Panc1 (cell line): ENCODE results near the gene AOC1. TPM values are rescaled to one million over a fixed set of nuclear protein-coding genes. Genes with fewer than 3 reads are reported as not detected.

Experiments used
- ATAC-seq: fragments of 200-7000 bp; cut with Tn5 transposase; 2 replicates; pipeline ENCODE4 v1.9.1; 2020; ENCODE audit warnings: mild to moderate bottlenecking, moderate library complexity
- BruUV-seq: library from RNA; stranded (reverse); fragments of 400-500 nt; replicated peaks from 2 replicates; lab custom pipeline; 2021; lab: Mats Ljungman, UMichigan
- CTCF ChIA-PET: fragments of 300-600 bp; sonication (Branson Sonifier 250); formaldehyde crosslinking; loops from one replicate; lab custom pipeline; 2022; ENCODE audit warnings: antibody characterized with exemption; lab: Charles Lee
- POLR2A ChIA-PET: fragments of 300-600 bp; sonication (Branson Sonifier 250); formaldehyde crosslinking; loops from one replicate; lab custom pipeline; 2022; ENCODE audit warnings: antibody characterized with exemption; lab: Charles Lee
- DNase-seq: peaks from one replicate; pipeline ENCODE4 v3.0.0-alpha.2; 2010; ENCODE audit warnings: low read depth, low spot score
- H3K27ac ChIP-seq: 2 replicates; pipeline ENCODE4 v1.5.1; 2011; ENCODE audit warnings: mild to moderate bottlenecking, low read length, inconsistent platforms
- H3K27me3 ChIP-seq: fragments of 200-500 bp; sonication (Bioruptor generic); 2 replicates; pipeline ENCODE4 v1.6.0; 2014; ENCODE audit warnings: low read length, inconsistent platforms; ENCODE audit not compliant: control insufficient read depth, insufficient read depth
- H3K36me3 ChIP-seq: fragments of 200-500 bp; sonication (Bioruptor generic); 2 replicates; pipeline ENCODE4 v1.5.1; 2014; ENCODE audit warnings: inconsistent platforms, mild to moderate bottlenecking, low read length, moderate library complexity; ENCODE audit not compliant: control insufficient read depth, insufficient read depth
- H3K4me1 ChIP-seq: 2 replicates; pipeline ENCODE4 v1.5.1; 2011; ENCODE audit warnings: inconsistent platforms, mild to moderate bottlenecking, low read length, moderate library complexity; ENCODE audit not compliant: control insufficient read depth, insufficient read depth
- H3K4me3 ChIP-seq, 2 experiments: 2 replicates each; pipeline ENCODE4 v1.5.1; 2011 to 2012; ENCODE audit warnings: low read depth in 2 of 2, low read length in 2 of 2, mild to moderate bottlenecking in 2 of 2, inconsistent platforms in 1 of 2, moderate library complexity in 1 of 2
- H3K9me3 ChIP-seq: fragments of 200-500 bp; sonication (Bioruptor generic); 2 replicates; pipeline ENCODE4 v1.5.1; 2014; ENCODE audit warnings: low read depth, mild to moderate bottlenecking, inconsistent platforms, low read length, moderate library complexity; ENCODE audit not compliant: control insufficient read depth, insufficient read depth
- CTCF ChIP-seq: fragments of 450-650 bp; IDR thresholded peaks from 2 replicates; pipeline ENCODE4 v1.5.1; 2017; ENCODE audit warnings: mild to moderate bottlenecking
- POLR2AphosphoS5 ChIP-seq: IDR thresholded peaks from 2 replicates; pipeline ENCODE4 v1.6.1; 2012; ENCODE audit warnings: mild to moderate bottlenecking, low read depth, low read length, moderate library complexity
- REST ChIP-seq, 2 experiments: IDR thresholded peaks; 2 replicates each; pipeline ENCODE4 v1.6.1; 2011 to 2012; ENCODE audit warnings: low read depth in 2 of 2, control low read depth in 1 of 2, low read length in 1 of 2, mild to moderate bottlenecking in 1 of 2, moderate library complexity in 1 of 2; ENCODE audit not compliant: insufficient read depth in 1 of 2
- SIN3A ChIP-seq: IDR thresholded peaks from 2 replicates; pipeline ENCODE4 v1.6.1; 2012; ENCODE audit warnings: low read depth, mild to moderate bottlenecking, low read length, moderate library complexity, borderline replicate concordance; ENCODE audit not compliant: insufficient read depth
- TCF7L2 ChIP-seq: IDR thresholded peaks from 2 replicates; pipeline ENCODE4 v1.6.1; 2011; ENCODE audit warnings: mild to moderate bottlenecking, low read depth, low read length, inconsistent platforms
- in situ Hi-C: cut with HindIII; loops from 2 replicates; pipeline ENCODE4 v1.10.0; 2016; ENCODE audit warnings: low sequenced_read_pairs, low pct_unique_long_range_greater_than_20kb
- intact Hi-C: fragments of 100-400 bp; cut with micrococcal nuclease; formaldehyde crosslinking; loops from one replicate; pipeline ENCODE4 v1.10.0; 2022; ENCODE audit not compliant: unreplicated experiment
- total RNA-seq: library from RNA; stranded (reverse); gene quantifications from one replicate; pipeline ENCODE4 v1.2.1, GENCODE V29; 2021; ENCODE audit not compliant: unreplicated experiment

Gene AOC1
- total RNA-seq, 1 experiment from 2014 or later: 0.15 TPM

GRCh38 chr7:150835019-150835418 lies 17.3 kb upstream of the AOC1 start:
- no peaks in the 10 kb centered on the region for H3K27me3 ChIP-seq
- no peak overlapping the region for H3K4me3 ChIP-seq
- intact Hi-C loops (no loop called here), in situ Hi-C loops (no loop called here)
- H3K27ac ChIP-seq: no peak overlapping the region
- no peak for TF ChIP-seq TCF7L2
- ChIA-PET POLR2A (interaction anchor here (0.7 kb wide), 1 partner anchor 110 kb away, joined by 6 read pairs; no protein-coding TSS in a partner anchor), CTCF (no interaction called here)
- ATAC-seq (no peak), DNase-seq (no peak)
- H3K4me1 ChIP-seq: no peaks in the 10 kb centered on the region
- no peaks in the 10 kb centered on the region for H3K9me3 ChIP-seq
- no peaks in the 10 kb centered on the region for H3K36me3 ChIP-seq
- BruUV-seq: no TSS peak

GRCh38 chr7:150835702-150836280 lies 16.5 kb upstream of the AOC1 start:
- no TSS peak for BruUV-seq

More at GRCh38 chr7:150835702-150836280, 16.5 kb upstream of the AOC1 start:
- no peaks in the 10 kb centered on the region for H3K36me3 ChIP-seq
- H3K9me3 ChIP-seq: no peaks in the 10 kb centered on the region
- in situ Hi-C loops: no loop called here
- ATAC-seq: no peak
- intact Hi-C loops: no loop called here
- no peak for TF ChIP-seq CTCF
- no peak for TF ChIP-seq TCF7L2
- TF ChIP-seq POLR2AphosphoS5: no peak
- TF ChIP-seq REST (IDR thresholded peaks at IDR 0.05; ENCODE audit: insufficient read depth in 1 of 2, low read depth in 2 of 2, low read length in 1 of 2): no peak
- TF ChIP-seq SIN3A: no peak
- no peak overlapping the region for H3K27ac ChIP-seq
- CTCF ChIA-PET: no interaction called here
- H3K27me3 ChIP-seq: no peaks in the 10 kb centered on the region
- no peak overlapping the region for H3K4me3 ChIP-seq
- POLR2A ChIA-PET: interaction anchor here (0.6 kb wide), 1 partner anchor 9 kb away, joined by 3 read pairs; no protein-coding TSS in a partner anchor
- no peak for DNase-seq
- H3K4me1 ChIP-seq: no peaks in the 10 kb centered on the region
